GM12878 (cell line): ENCODE measurements around the gene NAT10.

Experiments
- EZH2 ChIP-seq: IDR thresholded peaks from 2 replicates; pipeline ENCODE4 v1.6.1; 2012; ENCODE audit warnings: low read depth, mild to moderate bottlenecking, control low read depth, inconsistent platforms, low read length, borderline replicate concordance; ENCODE audit not compliant: control insufficient read depth
- NR2F1 ChIP-seq: fragments of 450-650 bp; conservative IDR thresholded peaks from 2 replicates; pipeline ENCODE4 v1.6.1; 2017; ENCODE audit warnings: mild to moderate bottlenecking
- RCOR1 ChIP-seq: conservative IDR thresholded peaks from 2 replicates; pipeline ENCODE4 v1.6.1; 2012; ENCODE audit warnings: low read depth, low read length, improper control_type of control experiment
- TF ChIP-seq, protein P1 (sequence below), 3 experiments: IDR thresholded peaks in 2 of 3; conservative IDR thresholded peaks in 1 of 3; 2 replicates each; pipeline ENCODE4 v1.5.1; 2011; ENCODE audit warnings: low read depth in 3 of 3, low read length in 3 of 3, mild to moderate bottlenecking in 3 of 3, control low read depth in 2 of 3, moderate library complexity in 2 of 3, inconsistent platforms in 1 of 3, mixed read lengths in 1 of 3; ENCODE audit not compliant: control insufficient read depth in 2 of 3, insufficient read depth in 1 of 3; ENCODE audit errors: extremely low read depth in 1 of 3

DNA sequence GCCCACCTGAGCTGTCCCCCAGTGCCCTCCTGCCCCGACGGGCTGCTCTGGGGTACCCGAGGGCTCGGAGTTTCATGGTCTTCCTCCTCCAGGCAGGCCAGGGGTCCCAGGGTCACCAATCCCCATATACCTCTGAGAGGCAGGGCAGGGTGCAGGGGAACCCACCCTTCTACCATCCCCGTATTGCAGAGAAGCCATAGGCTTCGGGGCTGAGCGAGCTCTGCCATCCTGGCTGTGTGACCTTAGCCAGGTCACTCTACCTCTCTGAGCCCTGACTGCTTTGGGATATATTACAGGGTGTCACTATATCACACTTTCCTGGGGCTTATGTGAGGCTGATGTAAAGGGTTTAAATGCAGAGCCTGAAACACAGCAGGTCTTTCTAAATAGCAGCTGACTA, 57.4 kb downstream of the NAT10 start:
- TF ChIP-seq, protein P1, sequence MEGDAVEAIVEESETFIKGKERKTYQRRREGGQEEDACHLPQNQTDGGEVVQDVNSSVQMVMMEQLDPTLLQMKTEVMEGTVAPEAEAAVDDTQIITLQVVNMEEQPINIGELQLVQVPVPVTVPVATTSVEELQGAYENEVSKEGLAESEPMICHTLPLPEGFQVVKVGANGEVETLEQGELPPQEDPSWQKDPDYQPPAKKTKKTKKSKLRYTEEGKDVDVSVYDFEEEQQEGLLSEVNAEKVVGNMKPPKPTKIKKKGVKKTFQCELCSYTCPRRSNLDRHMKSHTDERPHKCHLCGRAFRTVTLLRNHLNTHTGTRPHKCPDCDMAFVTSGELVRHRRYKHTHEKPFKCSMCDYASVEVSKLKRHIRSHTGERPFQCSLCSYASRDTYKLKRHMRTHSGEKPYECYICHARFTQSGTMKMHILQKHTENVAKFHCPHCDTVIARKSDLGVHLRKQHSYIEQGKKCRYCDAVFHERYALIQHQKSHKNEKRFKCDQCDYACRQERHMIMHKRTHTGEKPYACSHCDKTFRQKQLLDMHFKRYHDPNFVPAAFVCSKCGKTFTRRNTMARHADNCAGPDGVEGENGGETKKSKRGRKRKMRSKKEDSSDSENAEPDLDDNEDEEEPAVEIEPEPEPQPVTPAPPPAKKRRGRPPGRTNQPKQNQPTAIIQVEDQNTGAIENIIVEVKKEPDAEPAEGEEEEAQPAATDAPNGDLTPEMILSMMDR (IDR thresholded peaks at IDR 0.05 in 2 of 3, conservative IDR thresholded peaks at IDR 0.05 in 1 of 3; ENCODE audit: control insufficient read depth in 2 of 3, extremely low read depth in 1 of 3, insufficient read depth in 1 of 3, low read depth in 3 of 3, low read length in 3 of 3), result no peak
- no peak for TF ChIP-seq NR2F1
- TF ChIP-seq EZH2, result no peak
- no peak for TF ChIP-seq RCOR1
